GM12872 (cell line): ENCODE measurements around the gene PNPLA7.

Experiments used
- TF ChIP-seq, protein P1 (sequence below): IDR thresholded peaks from 3 replicates; pipeline ENCODE4 v1.5.1; 2011; ENCODE audit warnings: low read depth, mild to moderate bottlenecking, low read length, moderate library complexity; ENCODE audit not compliant: insufficient read depth

The PNPLA7 gene

DNA sequence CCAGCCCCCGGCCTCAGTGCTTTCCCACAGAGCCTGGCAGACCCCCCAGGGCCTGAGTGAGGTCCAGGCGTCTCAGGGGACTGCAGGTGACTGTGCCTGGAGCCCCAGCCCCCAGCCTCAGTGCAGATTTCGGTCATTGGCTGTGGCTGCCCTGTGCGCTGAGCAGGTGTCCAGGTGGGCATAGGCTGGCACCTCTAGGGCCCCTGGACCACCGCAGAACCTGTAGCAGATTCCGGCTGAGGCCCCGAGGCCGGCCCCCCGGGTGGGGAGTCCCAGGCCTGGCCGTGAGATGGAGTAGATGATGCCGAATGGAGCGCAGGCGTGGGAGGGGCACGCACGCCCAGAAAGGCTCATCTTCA lies 139.3 kb downstream of the PNPLA7 start:
- TF ChIP-seq, protein P1, sequence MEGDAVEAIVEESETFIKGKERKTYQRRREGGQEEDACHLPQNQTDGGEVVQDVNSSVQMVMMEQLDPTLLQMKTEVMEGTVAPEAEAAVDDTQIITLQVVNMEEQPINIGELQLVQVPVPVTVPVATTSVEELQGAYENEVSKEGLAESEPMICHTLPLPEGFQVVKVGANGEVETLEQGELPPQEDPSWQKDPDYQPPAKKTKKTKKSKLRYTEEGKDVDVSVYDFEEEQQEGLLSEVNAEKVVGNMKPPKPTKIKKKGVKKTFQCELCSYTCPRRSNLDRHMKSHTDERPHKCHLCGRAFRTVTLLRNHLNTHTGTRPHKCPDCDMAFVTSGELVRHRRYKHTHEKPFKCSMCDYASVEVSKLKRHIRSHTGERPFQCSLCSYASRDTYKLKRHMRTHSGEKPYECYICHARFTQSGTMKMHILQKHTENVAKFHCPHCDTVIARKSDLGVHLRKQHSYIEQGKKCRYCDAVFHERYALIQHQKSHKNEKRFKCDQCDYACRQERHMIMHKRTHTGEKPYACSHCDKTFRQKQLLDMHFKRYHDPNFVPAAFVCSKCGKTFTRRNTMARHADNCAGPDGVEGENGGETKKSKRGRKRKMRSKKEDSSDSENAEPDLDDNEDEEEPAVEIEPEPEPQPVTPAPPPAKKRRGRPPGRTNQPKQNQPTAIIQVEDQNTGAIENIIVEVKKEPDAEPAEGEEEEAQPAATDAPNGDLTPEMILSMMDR = no peak
